ENCODE data around the gene SYTL3.

Gene SYTL3

DNA sequence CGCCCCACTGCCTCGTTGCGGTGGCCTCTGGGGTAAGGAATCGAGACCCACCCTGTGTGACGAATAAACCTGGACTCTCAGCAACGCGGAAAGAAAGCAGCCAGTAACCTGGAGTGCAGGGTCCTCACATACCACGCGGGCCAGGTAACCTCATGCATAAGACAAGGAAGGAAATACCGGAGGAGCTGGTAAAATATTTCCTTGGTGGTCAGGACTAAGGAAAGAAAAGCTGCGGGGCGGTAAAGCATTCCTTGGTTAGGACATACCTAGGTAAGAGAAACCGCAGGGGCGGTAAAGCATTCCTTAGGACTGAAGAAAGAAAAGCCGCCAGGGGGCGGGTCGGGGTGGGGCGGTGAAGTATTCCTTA is 80.7 kb downstream of the SYTL3 start:
- no peaks in the 10 kb centered on the region for H3K79me2 ChIP-seq (ENCODE audit: insufficient read depth, low read length)
- H3K9ac ChIP-seq (ENCODE audit: low read depth, low read length, poor library complexity, severe bottlenecking): no peak overlapping the region
- H3K4me2 ChIP-seq (ENCODE audit: low read depth, low read length, poor library complexity, severe bottlenecking): no peak overlapping the region
- no peaks in the 10 kb centered on the region for H3K27me3 ChIP-seq (ENCODE audit: insufficient read depth, low read length, poor library complexity, severe bottlenecking)
- no peak overlapping the region for H2AFZ ChIP-seq (ENCODE audit: low read length)
- no peak overlapping the region for H3K4me3 ChIP-seq (ENCODE audit: low read length, poor library complexity, severe bottlenecking)
- H3K4me1 ChIP-seq (ENCODE audit: insufficient read depth, low read length, poor library complexity, severe bottlenecking): no peaks in the 10 kb centered on the region
- TF ChIP-seq EZH2phosphoT487 (IDR thresholded peaks at IDR 0.05; ENCODE audit: borderline replicate concordance): no peak
- no peak for TF ChIP-seq CTCF (conservative IDR thresholded peaks at IDR 0.05; ENCODE audit: low read length)
- no peaks in the 10 kb centered on the region for H4K20me1 ChIP-seq (ENCODE audit: insufficient read depth, low read length, poor library complexity, severe bottlenecking)
- no peaks in the 10 kb centered on the region for H3K9me2 ChIP-seq (replicated peaks; ENCODE audit: low read depth, low read length)
- H3K9me3 ChIP-seq (ENCODE audit: insufficient read depth, low read depth, low read length): no peaks in the 10 kb centered on the region; the same call in 1 of the 2 replicates
- H3F3A ChIP-seq (ENCODE audit: low read depth): no peaks in the 10 kb centered on the region
- no peaks in the 10 kb centered on the region for H3K36me3 ChIP-seq (ENCODE audit: insufficient read depth, low read length)

DNA sequence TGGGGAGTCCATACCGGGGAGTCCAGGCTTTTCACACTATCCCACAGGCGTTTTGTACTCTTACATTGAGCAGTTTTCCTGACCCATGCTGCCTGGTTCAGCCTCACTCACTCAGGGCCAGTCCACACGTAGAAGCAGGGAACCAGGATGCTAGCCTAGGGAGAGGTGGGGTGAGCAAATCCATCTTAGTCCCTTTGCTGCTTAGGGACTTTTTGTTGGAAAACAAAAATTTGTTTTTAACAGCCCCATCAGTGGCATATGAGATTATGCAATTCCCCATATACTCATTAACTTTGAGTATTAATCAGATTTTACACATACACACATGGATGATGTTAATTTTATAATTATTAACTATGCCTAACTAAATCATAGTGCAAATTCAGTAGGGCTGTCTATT is 85.2 kb downstream of the SYTL3 start:
- Histone ChIP-seq H3K27me3 (ENCODE audit: insufficient read depth, low read length, poor library complexity, severe bottlenecking) (no peaks in the 10 kb centered on the region), H2AFZ (ENCODE audit: low read length) (no peak overlapping the region), H4K20me1 (ENCODE audit: insufficient read depth, low read length, poor library complexity, severe bottlenecking) (no peaks in the 10 kb centered on the region), H3K9me2 (replicated peaks; ENCODE audit: low read depth, low read length) (no peaks in the 10 kb centered on the region), H3K79me2 (ENCODE audit: insufficient read depth, low read length) (no peaks in the 10 kb centered on the region), H3K4me2 (ENCODE audit: low read depth, low read length, poor library complexity, severe bottlenecking) (no peak overlapping the region), H3K9ac (ENCODE audit: low read depth, low read length, poor library complexity, severe bottlenecking) (no peak overlapping the region), H3K9me3 (ENCODE audit: insufficient read depth, low read depth, low read length) (peaks cover 4% of the 10 kb centered on the region; the same call in 1 of the 2 replicates), H3K4me3 (ENCODE audit: low read length, poor library complexity, severe bottlenecking) (no peak overlapping the region), H3F3A (ENCODE audit: low read depth) (no peaks in the 10 kb centered on the region), H3K36me3 (ENCODE audit: insufficient read depth, low read length) (no peaks in the 10 kb centered on the region), H3K4me1 (ENCODE audit: insufficient read depth, low read length, poor library complexity, severe bottlenecking) (no peaks in the 10 kb centered on the region)
- TF ChIP-seq EZH2phosphoT487 (IDR thresholded peaks at IDR 0.05; ENCODE audit: borderline replicate concordance) (no peak), CTCF (conservative IDR thresholded peaks at IDR 0.05; ENCODE audit: low read length) (no peak)

- TF ChIP-seq CTCF (conservative IDR thresholded peaks at IDR 0.05; ENCODE audit: low read length) (no peak), EZH2phosphoT487 (IDR thresholded peaks at IDR 0.05; ENCODE audit: borderline replicate concordance) (no peak)
- Histone ChIP-seq H3K4me3 (ENCODE audit: low read length, poor library complexity, severe bottlenecking) (no peak overlapping the region), H2AFZ (ENCODE audit: low read length) (no peak overlapping the region), H3K79me2 (ENCODE audit: insufficient read depth, low read length) (no peaks in the 10 kb centered on the region), H3K27me3 (ENCODE audit: insufficient read depth, low read length, poor library complexity, severe bottlenecking) (no peaks in the 10 kb centered on the region), H3K4me2 (ENCODE audit: low read depth, low read length, poor library complexity, severe bottlenecking) (no peak overlapping the region), H3K9me2 (replicated peaks; ENCODE audit: low read depth, low read length) (no peaks in the 10 kb centered on the region), H3K36me3 (ENCODE audit: insufficient read depth, low read length) (no peaks in the 10 kb centered on the region), H3K4me1 (ENCODE audit: insufficient read depth, low read length, poor library complexity, severe bottlenecking) (no peaks in the 10 kb centered on the region), H3K9me3 (ENCODE audit: insufficient read depth, low read depth, low read length) (peaks cover 4% of the 10 kb centered on the region; the same call in 1 of the 2 replicates), H3K9ac (ENCODE audit: low read depth, low read length, poor library complexity, severe bottlenecking) (no peak overlapping the region), H3F3A (ENCODE audit: low read depth) (no peaks in the 10 kb centered on the region), H4K20me1 (ENCODE audit: insufficient read depth, low read length, poor library complexity, severe bottlenecking) (no peaks in the 10 kb centered on the region)
These were observed 87.3 kb downstream of the SYTL3 start for GRCh38 chr6:158737082-158737709.
